ENCODE results near the gene CNNM2. TPM values are rescaled to one million over a fixed set of nuclear protein-coding genes. Genes with fewer than 3 reads are reported as not detected.

The CNNM2 gene
- total RNA-seq, 1 donor from 2014 or later = 9.6 TPM

DNA sequence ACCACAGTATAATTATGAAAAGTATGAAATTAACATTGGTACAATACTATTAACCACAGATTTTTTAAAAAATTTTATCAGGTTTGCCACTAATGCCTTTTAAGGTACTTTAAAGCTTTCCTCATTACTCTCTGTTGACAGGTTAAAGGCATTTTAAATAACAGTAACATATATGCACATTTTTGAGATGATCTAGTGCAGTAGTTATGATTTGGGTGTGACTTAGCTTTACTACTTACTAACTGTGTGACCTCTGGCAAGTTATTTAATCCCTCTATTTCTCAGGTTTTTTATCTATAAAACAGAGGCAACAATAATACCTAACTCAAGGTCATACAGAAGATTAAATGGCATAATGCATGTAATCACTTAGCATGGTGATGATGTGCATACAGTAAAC, 180.1 kb downstream of the CNNM2 start:
- no peaks in the 10 kb centered on the region for H3K9me3 Mint-ChIP-seq

GRCh38 chr10:103100620-103101019, 182.5 kb downstream of the CNNM2 start:
- H3K4me1 Mint-ChIP-seq = no peaks in the 10 kb centered on the region
- no peaks in the 10 kb centered on the region for H3K36me3 Mint-ChIP-seq (ENCODE audit: low read depth)
- no peak for DNase-seq (ENCODE audit: low read depth, low spot score)
- TF ChIP-seq, protein P1, sequence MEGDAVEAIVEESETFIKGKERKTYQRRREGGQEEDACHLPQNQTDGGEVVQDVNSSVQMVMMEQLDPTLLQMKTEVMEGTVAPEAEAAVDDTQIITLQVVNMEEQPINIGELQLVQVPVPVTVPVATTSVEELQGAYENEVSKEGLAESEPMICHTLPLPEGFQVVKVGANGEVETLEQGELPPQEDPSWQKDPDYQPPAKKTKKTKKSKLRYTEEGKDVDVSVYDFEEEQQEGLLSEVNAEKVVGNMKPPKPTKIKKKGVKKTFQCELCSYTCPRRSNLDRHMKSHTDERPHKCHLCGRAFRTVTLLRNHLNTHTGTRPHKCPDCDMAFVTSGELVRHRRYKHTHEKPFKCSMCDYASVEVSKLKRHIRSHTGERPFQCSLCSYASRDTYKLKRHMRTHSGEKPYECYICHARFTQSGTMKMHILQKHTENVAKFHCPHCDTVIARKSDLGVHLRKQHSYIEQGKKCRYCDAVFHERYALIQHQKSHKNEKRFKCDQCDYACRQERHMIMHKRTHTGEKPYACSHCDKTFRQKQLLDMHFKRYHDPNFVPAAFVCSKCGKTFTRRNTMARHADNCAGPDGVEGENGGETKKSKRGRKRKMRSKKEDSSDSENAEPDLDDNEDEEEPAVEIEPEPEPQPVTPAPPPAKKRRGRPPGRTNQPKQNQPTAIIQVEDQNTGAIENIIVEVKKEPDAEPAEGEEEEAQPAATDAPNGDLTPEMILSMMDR (conservative IDR thresholded peaks at IDR 0.05) = no peak
- no peak overlapping the region for H3K27ac Mint-ChIP-seq (ENCODE audit: unreplicated experiment)
- no peaks in the 10 kb centered on the region for H3K9me3 Mint-ChIP-seq
- no peaks in the 10 kb centered on the region for H3K27me3 Mint-ChIP-seq (ENCODE audit: low read depth)
- H3K4me3 Mint-ChIP-seq = no peak overlapping the region

More for the DNA sequence above, 180.1 kb downstream of the CNNM2 start:
- TF ChIP-seq, protein P1 (conservative IDR thresholded peaks at IDR 0.05) = no peak
- peaks cover 6% of the 10 kb centered on the region for H3K36me3 Mint-ChIP-seq (ENCODE audit: low read depth)
- no peak for DNase-seq (ENCODE audit: low read depth, low spot score)
- H3K4me3 Mint-ChIP-seq = no peak overlapping the region
- no peak overlapping the region for H3K27ac Mint-ChIP-seq (ENCODE audit: unreplicated experiment)
- no peaks in the 10 kb centered on the region for H3K4me1 Mint-ChIP-seq
- H3K27me3 Mint-ChIP-seq (ENCODE audit: low read depth) = no peaks in the 10 kb centered on the region

DNA sequence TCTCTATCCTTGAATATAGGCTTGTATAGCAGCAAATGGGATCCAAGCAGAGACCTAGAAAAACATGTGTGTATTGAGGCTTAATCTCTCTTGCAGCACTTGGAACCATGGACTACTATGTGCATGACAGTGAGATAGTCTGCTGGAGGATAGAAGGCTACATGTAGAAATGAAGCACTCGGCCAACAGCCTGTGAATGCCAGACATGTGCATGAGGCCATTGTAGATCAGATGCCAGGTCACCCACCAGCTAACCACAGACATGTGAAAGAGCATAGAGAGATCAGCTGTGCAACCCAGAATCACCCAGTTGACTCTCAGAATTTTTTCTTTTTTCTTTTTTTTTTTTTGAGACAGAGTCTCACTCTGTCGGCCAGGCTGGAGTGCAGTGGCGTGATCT, 184.1 kb downstream of the CNNM2 start:
- no peak overlapping the region for H3K4me3 Mint-ChIP-seq
- H3K27ac Mint-ChIP-seq (ENCODE audit: unreplicated experiment) = no peak overlapping the region
- H3K36me3 Mint-ChIP-seq (ENCODE audit: low read depth) = no peaks in the 10 kb centered on the region
- no peaks in the 10 kb centered on the region for H3K4me1 Mint-ChIP-seq
- no peaks in the 10 kb centered on the region for H3K27me3 Mint-ChIP-seq (ENCODE audit: low read depth)
- TF ChIP-seq, protein P1 (conservative IDR thresholded peaks at IDR 0.05) = no peak
- no peak for DNase-seq (ENCODE audit: low read depth, low spot score)
- H3K9me3 Mint-ChIP-seq = no peaks in the 10 kb centered on the region

DNA sequence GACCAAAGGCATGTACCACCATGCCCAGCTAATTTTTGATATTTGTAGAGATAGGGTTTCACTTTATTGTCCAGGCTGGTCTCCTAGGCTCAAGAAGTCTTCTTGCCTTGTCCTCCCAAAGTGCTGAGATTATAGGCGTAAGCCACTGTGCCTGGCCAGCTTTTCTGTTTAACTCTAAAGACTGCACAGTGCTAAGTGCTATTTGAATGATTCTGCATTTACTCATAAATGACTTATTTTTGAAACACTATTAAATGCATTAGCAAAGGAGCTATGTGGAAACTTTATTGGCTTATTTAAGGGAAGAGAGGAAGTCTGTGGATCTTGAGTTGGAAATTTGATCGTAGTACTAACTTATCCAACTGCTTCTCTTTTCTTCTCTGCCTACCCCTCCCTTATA, 185.9 kb downstream of the CNNM2 start:
- Mint-ChIP-seq H3K27ac (ENCODE audit: unreplicated experiment) (no peak overlapping the region), H3K9me3 (no peaks in the 10 kb centered on the region), H3K4me3 (no peak overlapping the region), H3K36me3 (ENCODE audit: low read depth) (peaks cover under 1% of the 10 kb centered on the region), H3K27me3 (ENCODE audit: low read depth) (no peaks in the 10 kb centered on the region), H3K4me1 (no peaks in the 10 kb centered on the region)
- TF ChIP-seq, protein P1 (conservative IDR thresholded peaks at IDR 0.05) = no peak
- no peak for DNase-seq (ENCODE audit: low read depth, low spot score)

GRCh38 chr10:103104721-103105120, 186.6 kb downstream of the CNNM2 start:
- TF ChIP-seq, protein P1 (conservative IDR thresholded peaks at IDR 0.05) = no peak
- Mint-ChIP-seq H3K4me1 (no peaks in the 10 kb centered on the region), H3K27me3 (ENCODE audit: low read depth) (no peaks in the 10 kb centered on the region), H3K27ac (ENCODE audit: unreplicated experiment) (no peak overlapping the region), H3K9me3 (no peaks in the 10 kb centered on the region), H3K4me3 (no peak overlapping the region), H3K36me3 (ENCODE audit: low read depth) (peaks cover 2% of the 10 kb centered on the region)
- no peak for DNase-seq (ENCODE audit: low read depth, low spot score)

- DNase-seq (ENCODE audit: low read depth, low spot score) = no peak
- H3K4me3 Mint-ChIP-seq = no peak overlapping the region
- no peaks in the 10 kb centered on the region for H3K4me1 Mint-ChIP-seq
- peaks cover 2% of the 10 kb centered on the region for H3K36me3 Mint-ChIP-seq (ENCODE audit: low read depth)
- no peaks in the 10 kb centered on the region for H3K27me3 Mint-ChIP-seq (ENCODE audit: low read depth)
- TF ChIP-seq, protein P1 (conservative IDR thresholded peaks at IDR 0.05) = no peak
- H3K27ac Mint-ChIP-seq (ENCODE audit: unreplicated experiment) = no peak overlapping the region
- H3K9me3 Mint-ChIP-seq = no peaks in the 10 kb centered on the region
Measured at GRCh38 chr10:103105462-103105861, 187.4 kb downstream of the CNNM2 start.
